A172 (cell line): ENCODE measurements around the gene CHD6. TPM values are rescaled to one million over a fixed set of nuclear protein-coding genes. Genes with fewer than 3 reads are reported as not detected.

Experiments
- DNase-seq: peaks from one replicate; pipeline ENCODE4 v3.0.0-alpha.2; 2015; ENCODE audit warnings: low spot score
- total RNA-seq: library from RNA; depleted of rRNA; stranded (reverse); fragments of >200 nt; shearing (Covaris generic); gene quantifications from 2 replicates; pipeline ENCODE4 v1.2.3, GENCODE V29; 2014

Gene CHD6
- total RNA-seq, 1 experiment from 2014 or later, result 17.0 TPM

DNA sequence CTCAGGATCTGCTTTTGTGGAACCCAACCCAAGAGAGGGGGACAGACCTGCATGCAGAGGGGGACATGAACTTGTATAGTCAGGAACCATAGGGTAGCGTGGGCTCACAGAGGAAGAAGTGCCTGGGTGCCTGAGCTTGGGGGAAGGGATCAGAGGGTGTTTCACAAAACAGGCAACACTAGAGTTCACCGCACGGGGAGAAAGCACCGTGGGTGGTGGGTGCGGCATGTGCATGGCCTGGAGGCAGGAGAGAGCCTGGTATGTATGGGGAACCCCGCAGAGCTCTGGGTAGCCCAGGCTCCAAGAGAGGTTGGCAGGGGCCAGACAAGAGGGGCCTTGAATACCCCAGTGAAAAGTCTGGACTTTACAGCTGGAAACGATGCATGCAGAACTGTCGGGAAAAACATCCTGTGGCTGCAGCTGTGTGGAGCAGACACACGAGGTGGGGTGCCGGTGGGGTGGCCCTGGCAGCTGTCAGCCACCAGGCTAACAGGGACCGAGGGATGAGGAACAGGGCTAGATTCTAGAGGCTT lies 244.9 kb downstream of the CHD6 start:
- DNase-seq, result no peak

DNA sequence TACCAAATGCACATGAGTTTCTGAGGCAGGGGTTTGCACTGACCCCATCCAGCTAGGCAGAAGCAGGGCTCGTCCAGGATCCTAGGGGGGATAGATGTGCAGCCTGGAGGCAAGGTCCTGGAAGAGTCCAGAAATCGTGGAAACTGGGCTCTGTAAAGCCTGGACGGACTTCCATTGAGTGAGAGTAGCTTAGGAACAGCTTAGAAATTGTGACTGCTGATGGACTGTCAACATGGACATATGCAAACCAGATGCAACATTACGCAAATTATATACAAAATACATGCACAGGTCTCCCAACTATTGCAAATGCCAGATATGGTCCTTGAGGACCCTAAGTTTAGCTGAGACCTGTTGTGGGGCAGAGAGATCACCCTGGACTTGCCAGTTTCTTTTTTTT lies 246.8 kb downstream of the CHD6 start:
- no peak for DNase-seq

DNA sequence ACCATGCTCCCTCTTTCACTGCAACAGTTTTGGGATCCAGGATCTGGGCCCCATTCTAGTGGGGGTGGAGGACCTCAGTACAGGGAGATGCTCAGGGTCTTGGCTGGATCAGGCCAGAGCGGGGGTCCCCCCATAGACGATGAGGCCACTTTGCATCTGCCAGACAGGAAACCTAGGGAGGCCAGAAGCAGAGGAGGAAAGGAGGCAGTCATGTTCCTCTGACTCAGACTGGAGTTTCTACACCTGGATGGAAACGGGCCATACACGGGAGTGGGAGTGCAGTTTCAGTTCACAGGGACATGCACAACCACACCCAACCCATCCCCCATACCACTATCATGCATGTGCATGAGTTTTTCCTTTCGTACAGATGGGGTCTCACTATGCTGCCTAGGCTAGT lies 248.0 kb downstream of the CHD6 start:
- DNase-seq, result no peak

DNA sequence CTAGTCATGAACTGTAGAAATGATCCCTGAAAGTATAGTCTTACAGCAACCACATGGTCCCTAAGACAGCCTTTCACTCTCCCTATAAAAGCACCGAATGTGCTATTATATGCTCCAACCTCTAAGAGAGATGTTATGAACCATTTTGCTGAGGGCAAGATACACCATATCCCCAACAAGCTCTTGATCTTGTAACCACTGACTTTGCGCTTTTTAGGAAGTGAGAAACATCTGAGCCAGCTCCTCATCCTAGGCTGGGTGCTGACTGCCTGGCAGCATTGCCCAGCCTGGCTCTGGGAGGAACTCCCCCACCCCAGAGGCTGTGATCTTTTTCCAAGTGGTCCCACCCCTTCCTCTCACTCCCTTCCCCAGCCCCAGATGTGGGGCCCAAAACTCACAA lies 248.5 kb downstream of the CHD6 start:
- no peak for DNase-seq

DNA sequence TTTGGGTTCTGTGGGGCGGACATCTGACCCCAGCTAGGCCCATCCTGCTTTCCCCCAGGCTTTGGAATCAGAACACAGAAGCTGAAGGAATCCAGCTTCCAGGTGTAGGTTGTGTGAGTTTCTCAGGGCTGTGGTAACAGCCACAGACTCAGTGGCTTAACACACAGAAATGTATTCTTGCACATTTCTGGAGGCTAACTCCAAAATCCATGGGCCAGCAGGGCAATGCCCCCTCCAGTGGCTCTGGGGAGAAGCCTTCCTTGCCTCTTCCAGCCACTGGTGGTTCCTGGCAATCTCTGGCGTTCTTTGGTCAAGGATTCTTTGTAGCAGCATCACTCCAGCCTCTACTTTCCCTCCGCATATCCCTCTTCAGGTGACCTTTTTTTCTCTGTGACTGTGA lies 250.2 kb downstream of the CHD6 start:
- DNase-seq, result no peak

DNA sequence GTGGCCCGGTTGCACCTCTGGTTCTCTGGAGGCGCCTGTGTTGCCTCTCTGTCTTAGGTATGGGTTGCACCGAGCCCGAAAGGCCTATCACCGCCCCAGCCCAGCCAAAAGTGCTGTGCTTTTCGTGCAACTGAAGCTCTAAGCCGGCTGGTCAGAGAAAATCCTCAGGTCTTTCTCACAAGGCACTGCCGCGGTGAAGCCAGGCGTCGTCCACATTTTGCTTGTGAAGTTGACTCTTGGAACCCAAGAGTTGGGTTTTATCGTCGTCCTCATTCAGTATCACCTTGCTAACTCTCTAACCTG lies 250.8 kb downstream of the CHD6 start:
- no peak for DNase-seq

DNA sequence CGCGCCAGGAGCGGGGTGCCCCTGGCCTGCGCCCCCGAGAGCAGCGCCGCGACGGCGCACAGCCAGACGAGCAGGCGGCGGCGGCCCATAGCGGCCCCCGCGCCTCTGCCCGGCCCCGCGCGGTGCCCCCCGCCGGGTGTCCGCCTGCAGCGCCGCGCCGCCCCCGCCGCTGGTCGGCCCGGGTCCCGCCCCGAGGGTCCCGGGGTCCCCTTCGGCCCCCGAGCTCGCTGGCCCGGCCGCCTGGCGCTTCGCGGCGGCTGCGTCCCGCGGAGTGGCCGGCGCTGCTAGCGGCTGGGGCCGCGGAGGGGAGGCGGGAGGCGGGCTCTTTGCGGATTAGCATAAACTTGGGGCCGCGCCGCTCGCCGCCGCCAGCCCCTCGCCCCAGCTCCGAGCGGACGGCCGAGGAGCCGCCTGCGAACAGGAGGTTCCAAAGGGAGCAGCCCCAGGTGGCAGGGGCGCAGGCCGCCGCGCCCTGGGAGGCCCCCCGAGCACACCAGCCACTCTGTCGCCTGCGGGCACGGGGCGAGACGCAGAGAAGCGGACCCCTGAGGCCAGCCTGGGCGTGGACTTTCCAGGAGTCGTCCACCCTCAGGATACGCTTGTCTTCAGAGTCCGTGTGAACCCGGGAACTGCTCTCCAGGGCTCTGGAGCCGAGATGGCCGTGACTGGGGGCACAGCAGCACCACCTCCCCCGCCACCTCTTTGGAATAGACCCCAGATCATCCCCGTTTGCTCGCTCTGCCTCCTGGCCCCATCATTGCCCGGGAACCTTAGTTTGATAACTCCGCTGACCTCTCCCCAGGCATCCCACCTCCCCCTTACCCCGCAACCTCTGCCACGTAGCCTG lies 251.4 kb downstream of the CHD6 start, which contains the start of gene EMILIN3:
Gene EMILIN3, minus strand, starts transcription at position 273 of the 847 bp plus-strand sequence. Its CDS starts 184 bp downstream, at position 89.
- DNase-seq, result no peak

DNA sequence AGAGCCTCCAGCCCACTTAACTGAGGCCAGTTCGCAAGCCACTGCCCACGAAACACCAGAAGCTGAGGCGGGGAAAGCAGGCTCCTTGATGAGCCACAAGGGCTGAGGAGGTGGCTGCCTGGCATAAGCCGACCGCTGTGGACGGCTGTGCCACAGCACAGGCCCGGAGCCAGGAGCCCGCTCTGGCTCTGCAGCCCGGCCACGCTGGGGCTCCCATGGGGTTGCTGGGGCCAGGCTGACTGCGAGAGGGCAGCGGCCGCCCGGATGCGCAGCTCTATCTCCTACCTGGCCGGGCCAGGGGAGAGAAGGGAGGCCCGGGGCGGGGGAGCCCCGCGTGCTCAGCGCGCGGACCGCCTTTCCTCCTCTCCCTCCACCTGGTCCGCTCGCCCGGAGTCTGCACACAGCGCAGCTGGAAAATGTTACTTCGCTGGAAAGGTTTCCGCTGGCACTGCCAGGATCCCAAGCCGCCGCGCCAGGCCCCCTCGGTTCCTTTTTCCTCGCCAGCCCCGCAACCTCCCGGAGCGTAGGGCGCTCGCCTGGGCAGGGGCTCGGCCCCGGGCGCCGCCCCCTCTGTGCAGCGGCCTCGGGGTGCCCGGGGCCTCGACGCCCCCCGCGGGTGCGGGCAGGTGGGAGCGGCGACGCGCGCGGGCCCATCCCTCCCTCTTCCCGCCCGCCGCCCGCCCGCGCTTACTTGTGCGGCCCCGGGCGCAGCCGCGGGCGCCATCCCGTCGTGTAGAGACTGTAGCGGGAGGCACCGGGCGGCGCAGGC lies 252.2 kb downstream of the CHD6 start:
- no peak for DNase-seq

DNA sequence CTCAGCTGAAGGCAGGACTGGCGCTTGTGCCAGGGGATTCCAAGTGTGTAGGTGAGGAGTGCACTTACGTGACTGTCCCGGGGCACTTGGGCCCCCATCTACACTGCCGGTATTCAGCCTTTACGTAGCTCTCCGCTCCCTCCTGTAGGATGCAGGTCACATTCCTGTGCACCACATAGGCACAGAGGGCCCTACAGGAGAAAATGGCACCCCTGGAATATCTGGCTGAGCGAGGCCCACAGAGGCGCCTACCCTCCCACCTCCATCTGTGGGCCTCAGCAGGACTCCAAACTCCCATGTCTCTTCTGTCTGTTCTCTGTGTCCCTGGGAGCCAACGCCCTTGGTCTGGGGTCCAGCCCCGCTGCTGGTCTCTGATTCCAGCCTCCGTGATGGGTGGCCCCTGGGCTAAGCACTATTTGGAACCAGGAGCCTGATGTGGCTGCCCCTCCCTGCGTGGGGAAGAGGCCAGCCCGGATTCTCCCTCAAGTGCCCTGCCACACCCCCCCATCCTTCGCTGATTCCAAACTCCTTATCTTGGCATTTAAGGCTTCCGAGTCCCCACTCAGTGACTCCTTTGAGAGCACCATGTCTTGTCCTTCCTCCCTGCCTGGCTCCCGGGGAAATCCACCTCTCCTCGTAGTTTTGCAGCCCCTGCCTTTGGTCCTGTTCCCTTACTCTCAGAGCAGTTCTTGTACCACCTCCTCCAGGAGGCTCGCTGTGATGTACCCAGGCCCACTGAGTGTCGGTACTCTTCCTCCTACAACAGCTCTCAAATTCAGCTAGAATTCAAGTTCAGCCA lies 253.0 kb downstream of the CHD6 start:
- no peak for DNase-seq

DNA sequence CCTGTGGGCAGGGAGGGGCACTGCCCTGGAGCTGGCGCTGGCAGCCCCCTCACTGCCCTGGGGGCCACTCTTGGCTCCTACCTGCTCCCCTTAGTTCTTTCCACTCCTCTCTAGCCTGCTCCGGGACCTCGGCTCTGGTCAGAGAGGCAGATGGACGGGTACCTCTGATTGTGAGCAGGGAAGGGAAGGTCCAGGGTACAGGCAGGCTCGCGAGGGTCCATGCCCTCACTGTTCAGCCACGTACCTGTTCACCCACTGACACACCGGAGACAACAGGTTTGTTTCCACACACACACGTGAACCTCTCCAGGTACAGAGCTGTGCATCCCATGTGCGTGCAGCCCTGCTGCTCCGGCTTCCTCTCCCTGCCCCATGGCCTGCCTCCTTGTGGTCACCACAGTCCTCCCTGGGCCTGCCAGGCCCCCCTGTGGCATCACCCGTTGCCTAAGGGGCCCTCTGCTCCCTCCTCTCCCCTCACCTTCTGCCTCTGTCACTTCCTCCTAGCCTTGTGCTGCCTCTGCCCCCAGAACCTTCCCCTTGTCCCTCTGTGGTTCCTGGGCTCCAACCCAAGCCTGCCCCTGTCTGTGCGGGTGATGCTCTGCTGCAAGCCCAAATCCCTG lies 253.8 kb downstream of the CHD6 start:
- no peak for DNase-seq

DNA sequence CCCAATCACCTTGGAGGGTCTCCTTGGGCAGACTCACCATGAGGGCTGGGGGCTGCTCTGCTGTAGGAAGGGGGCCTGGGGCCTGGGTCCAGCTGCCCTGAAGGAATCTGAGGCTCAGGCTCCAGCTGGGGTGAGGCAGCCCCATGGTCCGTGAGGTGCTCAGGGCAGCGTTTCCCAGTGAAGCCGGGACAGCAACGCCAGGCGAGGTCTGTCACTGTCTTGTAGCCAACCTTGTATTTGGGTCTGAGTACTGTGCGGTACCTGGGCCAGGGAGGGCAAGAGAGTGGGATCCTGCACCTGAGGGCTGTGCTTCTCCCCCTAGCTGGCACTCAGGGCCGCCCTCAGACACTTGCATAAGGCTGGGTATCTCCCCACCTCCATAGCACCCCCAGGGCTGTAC lies 254.6 kb downstream of the CHD6 start:
- no peak for DNase-seq

DNA sequence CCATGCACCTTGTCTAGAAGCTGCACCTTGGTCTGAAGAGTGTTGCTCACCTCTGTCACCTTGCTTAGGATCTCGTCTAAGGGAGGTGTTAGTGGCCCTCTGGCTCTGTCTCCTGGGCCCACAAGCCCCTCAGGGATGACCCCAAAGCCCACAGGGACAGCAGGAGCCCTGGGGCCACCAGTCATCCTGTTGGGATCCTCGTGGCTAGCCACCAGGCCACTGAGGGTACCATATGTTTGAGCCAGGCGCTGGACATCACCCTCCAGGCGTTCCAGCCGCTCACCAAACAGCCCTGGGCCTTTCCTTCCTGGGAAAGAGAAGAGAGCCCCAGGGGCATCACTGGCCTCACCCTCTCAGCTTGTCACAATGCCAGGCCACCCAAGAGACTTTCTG lies 255.4 kb downstream of the CHD6 start:
- DNase-seq, result no peak

DNA sequence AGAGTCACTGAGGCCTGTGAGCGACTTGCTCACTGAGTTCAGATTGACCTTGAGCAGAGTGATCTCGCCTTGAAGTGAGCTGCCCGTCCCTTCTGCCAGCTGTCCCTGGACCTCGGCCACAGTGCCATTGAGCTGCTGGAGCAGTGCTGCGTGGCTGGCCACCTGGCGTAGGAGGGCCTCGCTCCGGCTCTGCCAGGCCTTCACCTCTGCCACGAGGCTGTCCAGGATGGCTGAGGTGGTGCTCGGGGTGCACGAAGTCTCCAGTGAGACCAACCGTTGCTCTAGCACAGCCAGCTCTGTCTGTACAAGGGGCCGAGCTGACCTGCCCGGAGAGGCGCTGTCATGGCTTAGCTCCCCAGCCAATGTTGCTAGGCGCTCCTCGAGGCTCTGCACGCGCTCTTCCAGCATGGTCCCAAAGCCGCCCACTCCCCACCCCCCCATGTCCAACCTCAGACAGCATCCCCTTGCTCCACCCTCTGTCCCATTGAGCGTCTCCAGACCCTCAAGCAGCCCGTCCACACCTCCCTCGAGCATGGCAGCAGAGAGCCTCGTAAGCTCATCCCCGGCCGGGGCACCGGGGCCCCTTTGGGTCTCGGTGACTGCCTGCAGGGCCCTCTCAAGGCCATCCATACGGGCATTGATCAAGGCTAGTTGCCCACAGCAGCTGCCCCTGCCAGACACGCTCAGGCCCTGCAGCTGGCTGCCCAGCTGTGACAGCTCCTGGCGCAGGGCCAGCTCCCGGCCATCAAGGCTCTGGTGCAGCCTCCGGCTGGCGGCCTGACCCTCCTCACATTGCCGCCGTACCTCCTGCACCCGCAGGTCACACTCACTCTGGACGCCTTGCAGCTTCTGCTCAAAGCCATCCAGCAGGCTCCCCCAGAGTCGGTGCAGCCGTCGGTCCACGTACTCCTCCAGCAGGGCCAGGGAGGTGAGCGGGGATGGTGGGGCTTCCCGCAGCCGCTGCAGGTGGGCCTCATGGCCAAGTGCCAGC lies 256.1 kb downstream of the CHD6 start:
- DNase-seq, result no peak

DNA sequence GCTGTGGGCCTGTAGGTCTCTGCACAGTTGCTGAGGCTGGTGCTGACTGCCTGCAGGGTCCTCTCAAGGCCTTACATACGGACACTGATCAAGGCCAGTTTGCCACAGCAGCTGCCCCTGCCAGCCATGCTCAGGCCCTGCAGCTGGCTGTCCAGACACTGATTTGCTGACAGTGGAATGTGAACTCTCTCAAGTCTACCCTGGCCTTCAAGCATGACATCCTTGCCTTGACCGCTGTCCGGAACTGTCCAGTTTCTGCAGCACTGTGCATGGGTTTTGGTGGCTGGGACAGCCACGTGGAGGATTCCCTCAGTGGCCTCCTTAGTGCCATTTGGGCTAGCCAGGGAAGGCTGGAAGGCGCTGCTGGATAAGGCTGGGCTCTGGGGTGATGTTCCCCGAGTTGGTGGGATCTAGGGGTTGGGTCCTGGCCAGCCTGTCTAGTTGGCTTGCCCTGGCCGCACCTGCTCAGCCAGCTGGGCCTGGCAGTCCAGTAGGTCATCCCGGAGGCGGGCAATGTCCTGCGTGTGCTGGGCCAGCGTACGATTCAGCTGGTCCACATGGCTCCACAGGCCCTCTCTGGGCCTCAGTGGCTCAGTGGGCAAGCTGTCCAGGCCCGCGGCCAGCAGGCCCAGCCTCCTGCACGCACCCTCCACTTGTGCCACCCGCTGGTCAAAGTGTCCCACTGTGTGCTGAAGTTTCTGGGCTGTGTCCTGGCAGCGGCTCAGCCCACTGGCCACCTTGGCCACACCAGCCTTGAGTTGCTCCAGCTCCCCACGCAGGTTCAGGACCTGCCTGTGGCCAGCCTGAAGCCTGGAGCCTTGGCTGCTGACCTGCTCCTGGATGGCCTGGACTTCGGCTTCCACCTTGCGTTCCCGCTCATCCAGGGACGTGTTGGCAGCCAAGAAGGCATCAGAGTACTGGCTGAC lies 257.1 kb downstream of the CHD6 start:
- no peak for DNase-seq

DNA sequence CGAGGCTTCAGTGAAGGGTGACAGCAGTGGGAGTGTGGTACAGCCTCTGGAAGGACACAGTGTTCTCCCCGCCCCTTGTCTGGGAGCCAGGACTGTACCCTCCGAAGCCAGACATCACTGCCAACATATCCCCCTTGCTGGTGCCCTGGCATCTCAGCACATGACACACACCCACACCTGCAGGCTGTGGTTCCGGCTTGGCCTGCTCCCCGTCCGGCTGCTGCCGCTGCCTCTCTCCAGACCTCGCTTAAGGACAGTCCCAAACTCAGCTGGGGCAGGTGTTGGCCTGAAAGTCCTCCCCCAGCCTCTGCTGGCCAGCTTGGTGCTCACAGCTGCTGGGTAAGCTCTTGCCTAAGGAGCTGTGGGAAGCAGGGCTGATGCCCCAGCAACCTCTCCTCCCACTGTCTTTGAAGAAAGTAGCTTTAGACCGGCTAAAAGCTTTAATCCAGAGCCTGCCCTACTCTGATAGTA lies 258.6 kb downstream of the CHD6 start:
- no peak for DNase-seq

DNA sequence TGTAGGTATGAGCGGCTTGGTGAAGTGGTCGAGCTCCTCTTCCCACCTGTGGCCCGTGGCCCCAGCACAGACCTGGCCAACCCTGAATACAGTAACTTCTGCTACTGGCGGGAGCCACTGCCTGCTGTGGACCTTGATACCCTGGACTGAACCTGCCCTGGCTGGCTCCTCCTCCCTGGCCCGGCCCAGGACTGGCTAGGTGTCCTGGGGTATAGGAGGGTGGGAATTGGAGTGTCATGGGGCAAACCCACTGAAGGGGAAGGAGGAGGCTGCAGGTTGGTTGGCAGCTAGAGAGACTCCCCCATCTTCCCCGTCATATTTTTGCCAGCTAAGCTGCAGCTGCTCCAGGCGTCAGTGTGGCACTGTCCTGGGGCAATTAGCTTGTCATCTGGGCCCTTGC lies 259.5 kb downstream of the CHD6 start:
- no peak for DNase-seq

DNA sequence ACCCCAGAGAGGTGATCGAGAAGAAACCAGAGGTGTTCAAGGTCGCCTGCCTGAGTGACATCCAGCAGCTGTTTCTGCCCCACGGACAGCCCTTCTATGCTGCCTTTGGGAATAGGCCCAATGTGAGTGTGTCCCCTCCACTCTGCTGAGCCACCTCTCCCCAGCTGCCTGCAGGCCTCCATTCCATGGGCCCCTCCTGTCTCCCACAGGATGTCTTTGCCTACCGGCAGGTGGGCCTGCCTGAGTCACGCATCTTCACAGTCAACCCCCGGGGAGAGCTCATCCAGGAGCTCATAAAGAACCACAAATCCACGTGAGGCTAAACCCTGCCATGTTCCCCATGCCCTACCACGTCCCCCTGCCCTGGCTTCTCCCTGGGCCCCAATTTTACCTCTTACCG lies 259.9 kb downstream of the CHD6 start:
- no peak for DNase-seq

DNA sequence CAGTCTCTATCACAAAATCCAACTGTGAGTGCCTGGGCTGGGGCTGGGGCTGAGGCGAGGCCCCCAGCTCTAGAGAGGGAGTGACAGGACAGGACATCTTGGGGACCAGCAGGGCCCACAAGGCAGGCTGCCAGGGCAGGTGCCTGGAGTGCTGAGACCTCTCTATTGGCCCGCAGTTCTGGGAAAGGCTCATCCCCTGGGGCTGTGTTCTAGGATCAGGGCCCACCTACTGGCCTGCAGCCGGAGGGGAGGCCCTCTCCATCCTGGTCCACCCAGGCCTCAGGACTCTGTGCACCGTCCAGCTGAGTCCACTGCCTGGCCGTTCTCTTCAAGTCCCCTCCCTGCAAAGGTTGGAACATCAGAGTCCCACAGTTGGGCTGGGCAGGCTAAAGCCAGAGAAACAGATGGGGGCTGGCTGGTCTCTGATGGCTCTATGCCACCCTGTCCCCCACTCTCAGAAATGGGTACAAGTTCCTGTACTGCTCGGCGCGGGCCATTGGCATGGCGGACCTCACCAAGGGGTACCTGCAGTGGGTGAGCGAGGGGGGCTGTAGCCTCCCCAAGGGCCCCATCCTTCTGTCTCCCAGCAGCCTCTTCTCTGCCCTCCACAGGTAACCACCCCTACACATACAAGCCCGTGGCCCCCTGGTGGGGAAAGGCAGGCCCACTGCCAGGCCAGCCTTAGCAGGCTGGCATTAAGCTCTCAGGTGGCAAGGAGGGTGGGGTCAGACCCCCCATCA lies 260.6 kb downstream of the CHD6 start:
- no peak for DNase-seq

DNA sequence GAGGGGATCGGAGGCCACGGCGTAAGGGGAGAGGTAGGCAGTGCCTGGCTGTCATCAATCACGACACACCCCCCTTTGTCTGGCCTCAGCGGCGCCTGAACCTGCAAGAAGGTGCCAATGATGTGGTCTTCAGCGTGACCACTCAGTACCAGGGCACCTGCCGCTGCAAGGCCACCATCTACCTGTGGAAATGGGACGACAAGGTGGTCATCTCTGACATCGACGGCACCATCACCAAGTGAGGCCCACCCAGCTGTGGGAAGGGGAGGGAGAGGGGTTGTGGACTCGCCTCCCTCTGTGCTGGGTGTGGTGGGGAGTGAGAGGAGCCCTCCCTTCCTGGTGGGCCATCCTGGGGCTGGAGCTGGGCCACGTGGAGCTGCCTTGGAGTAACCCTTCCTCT lies 261.2 kb downstream of the CHD6 start:
- no peak for DNase-seq
